Astrocyte of the spinal cord (primary cell): Measurements from ENCODE around the gene TBC1D1.
"Not testable (repeated sequence)": the region's sequence is repeated elsewhere in the genome, so short reads cannot be mapped to it uniquely, and the experiment has no call there.

Experiments used
- DNase-seq: peaks from one replicate; pipeline ENCODE4 v3.0.0; 2011; ENCODE audit warnings: low read depth, low spot score
- H3K4me3 ChIP-seq: 2 replicates; pipeline ENCODE4 v1.5.1; 2011; ENCODE audit warnings: low read depth, mild to moderate bottlenecking, low read length, moderate library complexity
- CTCF ChIP-seq: IDR thresholded peaks from 2 replicates; pipeline ENCODE4 v1.5.1; 2012; ENCODE audit warnings: low read depth, mild to moderate bottlenecking, low read length, inconsistent platforms
- in situ Hi-C: cut with HindIII; loops from 2 replicates; pipeline ENCODE4 v1.10.0; 2017; ENCODE audit warnings: low sequenced_read_pairs

TBC1D1 gene

GRCh38 chr4:37970702-37971101 is 79.8 kb downstream of the TBC1D1 start:
- peak; percentile 45 for TF ChIP-seq CTCF
- DNase-seq = peak; percentile 37
- in situ Hi-C loops = no loop called here
- H3K4me3 ChIP-seq = no peak overlapping the region

- no peak for TF ChIP-seq CTCF
- H3K4me3 ChIP-seq = no peak overlapping the region
- in situ Hi-C loops = no loop called here
- DNase-seq = no peak
Observed at GRCh38 chr4:37971202-37971601, 80.3 kb downstream of the TBC1D1 start.

- no peak for DNase-seq
- in situ Hi-C loops = no loop called here
Observed at GRCh38 chr4:37973441-37973840, 82.6 kb downstream of the TBC1D1 start.

GRCh38 chr4:37975321-37975822 is 84.5 kb downstream of the TBC1D1 start:
- in situ Hi-C loops, H3K4me3 ChIP-seq, DNase-seq: not testable (repeated sequence)

More at GRCh38 chr4:37973441-37973840, 82.6 kb downstream of the TBC1D1 start:
- TF ChIP-seq CTCF = no peak
- H3K4me3 ChIP-seq = no peak overlapping the region

GRCh38 chr4:37976507-37976906 is 85.6 kb downstream of the TBC1D1 start:
- no peak for TF ChIP-seq CTCF
- in situ Hi-C loops = no loop called here
- H3K4me3 ChIP-seq = peak overlapping the region; percentile 32
- peak; percentile 21 for DNase-seq

- in situ Hi-C loops = no loop called here
- no peak for TF ChIP-seq CTCF
- peak; percentile 65 for DNase-seq
- H3K4me3 ChIP-seq = peak overlapping the region; percentile 62
Observed at GRCh38 chr4:37976991-37977470, 86.1 kb downstream of the TBC1D1 start.

GRCh38 chr4:37977471-37978247 is 86.8 kb downstream of the TBC1D1 start:
- peak overlapping the region; percentile 62 for H3K4me3 ChIP-seq
- in situ Hi-C loops = no loop called here
- TF ChIP-seq CTCF = peak; percentile 59
- DNase-seq = peak; percentile 66
